HG03521 (cell line): ENCODE results near the gene PHLDB2.

Source experiments
- ATAC-seq: cut with Tn5 transposase; IDR thresholded peaks from one replicate; pipeline ENCODE4 v1.9.1; 2021; ENCODE audit warnings: mild to moderate bottlenecking, moderate library complexity; ENCODE audit not compliant: unreplicated experiment

The PHLDB2 gene

DNA sequence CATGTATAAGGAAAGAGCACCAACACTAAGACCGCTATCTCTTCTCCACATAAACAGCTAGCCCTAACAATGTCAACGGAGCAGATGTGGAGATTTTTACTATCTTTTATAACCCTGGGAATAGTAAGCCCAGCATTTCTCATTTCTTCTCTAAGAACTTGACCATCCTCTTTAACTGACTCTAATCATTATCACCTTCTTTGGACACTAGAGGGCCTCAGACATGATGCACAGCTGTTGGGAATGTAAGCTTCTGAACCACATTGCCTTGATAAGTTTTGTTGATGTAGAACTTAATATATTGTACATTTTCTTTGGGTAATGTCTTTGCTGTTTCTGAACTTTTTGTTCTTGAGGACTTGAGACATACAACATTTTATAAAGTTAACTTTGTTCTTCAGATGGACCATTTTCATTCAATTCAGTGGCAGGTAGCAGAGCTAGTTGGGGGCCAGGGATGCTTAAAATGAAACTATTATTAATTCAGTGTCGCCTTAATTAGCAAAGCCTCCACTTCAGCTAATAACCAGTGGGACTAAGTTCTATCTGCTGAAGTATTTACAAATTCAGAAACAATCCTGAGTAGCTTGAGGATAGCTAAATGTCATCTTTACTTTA, 130.1 kb downstream of the PHLDB2 start:
- ATAC-seq, result peak; percentile 95

DNA sequence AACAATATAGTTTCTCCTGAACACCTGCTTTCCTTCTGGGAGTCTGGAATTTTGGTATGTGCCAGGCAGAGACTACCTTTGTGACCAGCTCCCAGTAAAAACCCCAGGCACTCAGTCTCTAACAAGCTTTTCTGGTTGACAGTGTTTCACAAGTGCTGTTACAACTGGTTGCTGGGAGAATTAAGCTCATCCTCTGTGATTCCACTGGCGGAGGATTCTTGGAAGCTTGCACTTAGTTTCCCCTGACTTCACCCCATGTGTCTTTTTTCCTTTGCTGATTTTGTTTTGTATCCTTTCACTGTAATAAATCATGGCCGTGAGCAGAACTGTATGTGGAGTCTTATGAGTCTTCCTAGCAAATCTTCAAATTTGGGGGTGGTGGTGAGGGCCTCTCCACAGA, 134.0 kb downstream of the PHLDB2 start:
- ATAC-seq, result no peak

DNA sequence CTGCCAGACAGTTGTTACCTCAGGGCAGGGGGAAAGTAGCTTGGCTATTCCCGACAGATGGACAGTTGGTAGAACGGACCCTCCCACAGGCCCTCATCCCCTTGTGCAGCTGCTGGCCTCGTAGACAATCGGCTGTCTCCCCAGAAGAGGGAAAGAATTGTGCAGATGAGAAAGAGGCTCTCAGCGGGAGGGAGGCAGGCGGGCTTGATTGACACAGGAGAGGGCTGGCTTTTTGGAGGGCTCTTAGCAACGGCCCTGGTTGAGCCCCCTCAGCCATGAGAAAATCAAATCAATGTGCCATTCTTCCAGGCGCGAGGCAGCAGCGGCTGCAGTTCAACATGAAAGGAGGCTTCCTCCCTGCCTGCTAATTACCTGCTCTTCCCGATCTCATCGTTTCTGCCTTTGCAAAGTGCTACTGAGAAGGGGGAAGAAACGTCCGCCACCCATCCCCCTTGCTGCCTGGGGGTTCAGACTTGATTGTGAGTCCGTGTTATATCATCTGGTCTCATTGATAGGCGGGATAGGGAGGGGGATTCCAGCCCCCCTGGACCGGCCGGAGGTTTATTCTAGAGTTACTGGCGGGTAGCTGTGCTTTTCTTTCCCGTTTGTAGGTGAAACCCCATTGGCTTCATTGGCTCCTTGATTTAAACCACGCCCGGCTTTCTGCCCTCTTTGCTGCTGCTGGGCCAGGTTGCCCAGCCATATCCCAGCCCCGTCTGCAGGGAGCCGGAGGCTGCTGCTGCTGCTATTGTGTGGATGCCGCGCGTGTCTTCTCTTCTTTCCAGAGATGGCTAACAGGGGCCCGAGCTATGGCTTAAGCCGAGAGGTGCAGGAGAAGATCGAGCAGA, 139.8 kb downstream of the PHLDB2 start, which contains the start of gene TAGLN3:
Gene TAGLN3, plus strand, starts transcription at position 287 of the 848 bp plus-strand sequence. Its CDS starts 501 bp downstream, at position 788.
- no peak for ATAC-seq

DNA sequence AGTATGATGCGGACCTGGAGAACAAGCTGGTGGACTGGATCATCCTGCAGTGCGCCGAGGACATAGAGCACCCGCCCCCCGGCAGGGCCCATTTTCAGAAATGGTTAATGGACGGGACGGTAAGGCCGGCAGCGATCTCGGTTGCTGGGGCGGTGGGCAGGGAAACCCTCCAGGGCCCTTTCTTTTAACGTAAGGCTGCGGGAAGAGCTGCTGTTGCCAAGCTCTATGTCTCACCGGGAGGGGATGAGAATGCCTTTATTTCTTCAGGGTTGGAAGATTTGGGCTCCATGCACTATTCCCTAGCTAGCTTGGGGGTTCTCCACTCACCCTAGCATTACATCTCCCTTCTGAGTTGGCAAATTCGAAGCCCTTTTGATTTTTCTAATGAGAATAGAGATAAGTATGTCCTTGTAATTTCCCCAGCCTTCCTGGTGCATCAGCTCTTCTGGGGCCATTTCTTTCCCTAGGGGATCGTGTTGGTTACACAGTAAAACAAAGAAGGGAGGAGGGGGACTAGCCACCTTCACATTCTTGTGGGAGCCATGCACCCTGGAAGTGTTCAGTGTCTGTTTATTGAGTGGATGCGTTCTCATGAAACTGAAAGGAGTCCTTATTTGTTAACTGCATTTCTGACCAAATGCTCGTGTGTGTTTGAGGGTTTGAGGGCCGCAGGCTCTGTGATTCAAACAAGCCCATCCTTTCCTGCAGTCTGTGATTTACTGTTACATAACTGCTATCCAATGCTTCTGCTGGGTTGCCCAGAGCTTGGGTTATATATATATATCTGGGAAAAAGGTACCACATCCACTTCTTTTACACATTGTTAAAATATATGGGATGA, 140.6 kb downstream of the PHLDB2 start:
- no peak for ATAC-seq

GRCh38 chr3:112000367-112000771, 141.3 kb downstream of the PHLDB2 start:
- no peak for ATAC-seq

GRCh38 chr3:112000966-112001365, 141.9 kb downstream of the PHLDB2 start:
- no peak for ATAC-seq

DNA sequence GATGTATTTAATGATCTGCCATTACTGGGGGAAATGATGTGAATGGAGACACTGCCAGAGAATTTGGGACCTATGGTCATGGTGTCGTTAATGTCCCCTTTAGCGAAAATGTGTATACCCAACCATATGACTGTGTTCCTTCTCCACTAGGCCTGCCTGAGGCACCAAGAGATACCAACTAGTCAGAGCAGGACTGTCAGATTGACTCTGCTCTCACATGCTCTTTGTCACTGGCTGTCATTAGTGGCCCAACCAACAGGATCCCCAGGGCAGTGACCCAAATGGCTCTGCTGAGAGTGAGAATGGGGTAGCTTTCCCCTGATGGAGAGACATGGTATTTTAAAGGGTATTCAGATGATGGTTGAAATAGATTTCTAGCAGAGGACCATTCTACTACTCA, 142.5 kb downstream of the PHLDB2 start:
- ATAC-seq, result no peak

- ATAC-seq, result no peak
Measured at GRCh38 chr3:112002096-112002971, 143.3 kb downstream of the PHLDB2 start.

- no peak for ATAC-seq
Measured at GRCh38 chr3:112003321-112004080, 144.4 kb downstream of the PHLDB2 start.

GRCh38 chr3:112004187-112004586, 145.1 kb downstream of the PHLDB2 start:
- ATAC-seq, result no peak

GRCh38 chr3:112004669-112005068, 145.6 kb downstream of the PHLDB2 start:
- no peak for ATAC-seq

DNA sequence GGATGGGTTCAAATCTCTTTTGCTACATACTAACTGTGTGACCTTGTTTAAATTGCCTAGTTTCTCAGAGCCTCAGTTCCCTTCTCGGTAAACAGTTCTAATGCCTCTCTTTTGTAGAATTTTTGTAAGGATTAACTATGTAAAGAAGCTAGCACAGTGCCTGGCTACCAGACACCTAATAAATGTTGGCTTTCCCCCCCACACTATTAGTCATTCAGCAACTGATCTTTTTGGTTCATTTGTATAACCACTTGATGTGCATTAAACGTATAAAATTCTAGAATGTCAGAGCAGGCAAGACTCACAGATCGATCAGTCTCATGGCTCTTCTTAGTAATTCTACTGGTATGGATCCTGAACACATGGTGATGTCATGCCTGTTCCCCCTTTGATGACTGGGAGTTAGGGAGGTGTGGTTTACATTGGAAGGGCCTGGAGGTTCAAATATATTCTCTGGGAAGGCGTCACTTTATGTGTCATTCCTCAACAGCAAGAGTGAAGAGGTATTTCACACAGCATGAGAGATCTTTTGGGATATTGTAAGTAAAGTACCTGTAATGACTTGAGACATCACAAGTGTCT, 146.1 kb downstream of the PHLDB2 start:
- no peak for ATAC-seq

DNA sequence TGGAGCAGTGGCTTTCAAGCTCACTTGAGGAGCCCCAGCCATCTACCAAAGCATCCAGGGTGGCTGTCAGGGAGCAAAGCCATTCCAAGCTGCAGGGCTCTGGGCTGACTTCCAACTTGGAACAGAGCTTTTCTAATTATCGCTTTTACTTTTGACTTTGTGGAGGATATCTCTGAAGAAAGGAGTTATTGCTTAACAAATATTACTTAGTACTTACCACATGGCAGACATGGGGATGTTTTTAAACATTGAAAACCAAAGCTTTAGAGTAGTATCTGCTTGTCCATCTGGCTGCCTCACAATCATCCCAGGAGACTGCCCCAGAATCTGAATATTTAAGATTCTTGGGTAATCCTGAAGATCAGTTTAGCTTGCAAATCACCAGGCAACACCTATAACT, 148.6 kb downstream of the PHLDB2 start:
- ATAC-seq, result no peak

GRCh38 chr3:112009670-112010069, 150.6 kb downstream of the PHLDB2 start:
- no peak for ATAC-seq

- ATAC-seq, result no peak
Measured at GRCh38 chr3:112010636-112011035, 151.6 kb downstream of the PHLDB2 start.

DNA sequence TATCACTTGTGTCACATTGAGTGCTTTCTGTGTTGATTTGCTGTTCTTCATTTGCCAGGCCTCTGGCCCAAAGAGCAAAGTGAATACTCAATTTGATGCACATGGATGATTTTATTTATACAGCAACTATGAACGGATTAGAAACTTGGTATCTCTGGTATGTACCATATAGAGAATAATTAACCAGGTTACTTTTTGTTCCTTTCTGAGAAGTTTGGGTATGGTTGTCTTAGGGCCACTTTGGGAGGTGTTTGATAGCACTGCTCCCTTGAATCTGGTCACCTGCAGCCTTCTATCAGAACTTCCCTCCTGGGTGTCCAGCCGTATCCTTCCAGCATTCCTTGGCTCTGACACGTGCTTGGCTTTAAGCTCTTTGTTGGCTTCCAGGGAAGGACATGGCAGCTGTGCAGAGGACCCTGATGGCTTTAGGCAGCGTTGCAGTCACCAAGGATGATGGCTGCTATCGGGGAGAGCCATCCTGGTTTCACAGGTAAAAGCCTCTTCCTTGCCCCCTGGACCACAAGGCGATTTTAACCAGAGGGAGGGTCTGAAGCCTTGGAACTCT, 152.4 kb downstream of the PHLDB2 start:
- ATAC-seq, result no peak

DNA sequence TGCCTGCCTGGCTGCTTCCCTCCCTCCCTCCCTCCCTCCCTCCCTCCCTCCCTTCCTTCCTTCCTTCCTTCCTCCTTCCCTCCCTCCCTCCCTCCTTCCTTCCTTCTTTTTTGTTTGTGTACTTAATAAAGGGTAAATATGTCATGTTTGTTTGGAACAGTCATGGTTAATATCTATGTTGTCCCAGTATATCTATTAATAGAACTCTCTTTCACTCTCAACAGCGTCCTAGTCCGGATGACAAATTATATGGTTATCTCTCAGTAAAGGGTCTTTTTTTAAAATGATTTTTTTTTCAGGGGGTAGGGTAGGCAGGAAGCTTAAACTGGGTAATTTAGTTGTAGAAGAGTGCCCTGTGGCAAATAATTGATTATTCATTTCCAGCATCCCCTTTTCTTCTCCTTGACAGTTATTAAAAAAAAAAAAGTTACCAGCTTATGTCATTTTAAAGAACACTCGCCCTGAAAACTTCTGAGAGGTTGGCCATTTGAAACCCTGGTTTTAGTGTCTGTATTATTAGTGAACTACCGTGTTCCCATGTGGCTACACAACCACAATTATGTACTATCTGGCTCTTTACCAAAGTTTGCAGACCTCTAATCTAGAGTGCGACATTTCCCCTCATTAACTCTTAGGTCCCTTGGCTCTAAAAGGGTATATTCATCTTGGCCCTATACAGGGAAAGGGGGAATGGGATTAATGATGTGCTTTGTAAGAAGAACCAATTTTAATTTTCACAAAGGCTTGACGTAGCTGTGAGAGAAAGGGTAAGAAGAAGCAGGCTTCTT, 153.3 kb downstream of the PHLDB2 start:
- no peak for ATAC-seq

GRCh38 chr3:112013058-112013783, 154.2 kb downstream of the PHLDB2 start:
- ATAC-seq, result no peak
